Activated naive CD8-positive, alpha-beta T cell (primary cell): Measurements from ENCODE around the gene BCKDK.

Experiments
- H3K27ac Mint-ChIP-seq: one replicate; pipeline ENCODE4 v1.8.0; 2021; ENCODE audit warnings: mixed read lengths
- H3K27me3 Mint-ChIP-seq: one replicate; pipeline ENCODE4 v1.8.0; 2021; ENCODE audit warnings: mixed read lengths
- H3K36me3 Mint-ChIP-seq: one replicate; pipeline ENCODE4 v1.8.0; 2021; ENCODE audit warnings: mixed read lengths
- H3K4me1 Mint-ChIP-seq: one replicate; pipeline ENCODE4 v1.8.0; 2021; ENCODE audit warnings: low read depth, mixed read lengths
- H3K4me3 Mint-ChIP-seq: one replicate; pipeline ENCODE4 v1.8.0; 2021; ENCODE audit warnings: mild to moderate bottlenecking, mixed read lengths
- H3K9me3 Mint-ChIP-seq: one replicate; pipeline ENCODE4 v1.8.0; 2021; ENCODE audit warnings: low read depth, mixed read lengths

Gene BCKDK

DNA sequence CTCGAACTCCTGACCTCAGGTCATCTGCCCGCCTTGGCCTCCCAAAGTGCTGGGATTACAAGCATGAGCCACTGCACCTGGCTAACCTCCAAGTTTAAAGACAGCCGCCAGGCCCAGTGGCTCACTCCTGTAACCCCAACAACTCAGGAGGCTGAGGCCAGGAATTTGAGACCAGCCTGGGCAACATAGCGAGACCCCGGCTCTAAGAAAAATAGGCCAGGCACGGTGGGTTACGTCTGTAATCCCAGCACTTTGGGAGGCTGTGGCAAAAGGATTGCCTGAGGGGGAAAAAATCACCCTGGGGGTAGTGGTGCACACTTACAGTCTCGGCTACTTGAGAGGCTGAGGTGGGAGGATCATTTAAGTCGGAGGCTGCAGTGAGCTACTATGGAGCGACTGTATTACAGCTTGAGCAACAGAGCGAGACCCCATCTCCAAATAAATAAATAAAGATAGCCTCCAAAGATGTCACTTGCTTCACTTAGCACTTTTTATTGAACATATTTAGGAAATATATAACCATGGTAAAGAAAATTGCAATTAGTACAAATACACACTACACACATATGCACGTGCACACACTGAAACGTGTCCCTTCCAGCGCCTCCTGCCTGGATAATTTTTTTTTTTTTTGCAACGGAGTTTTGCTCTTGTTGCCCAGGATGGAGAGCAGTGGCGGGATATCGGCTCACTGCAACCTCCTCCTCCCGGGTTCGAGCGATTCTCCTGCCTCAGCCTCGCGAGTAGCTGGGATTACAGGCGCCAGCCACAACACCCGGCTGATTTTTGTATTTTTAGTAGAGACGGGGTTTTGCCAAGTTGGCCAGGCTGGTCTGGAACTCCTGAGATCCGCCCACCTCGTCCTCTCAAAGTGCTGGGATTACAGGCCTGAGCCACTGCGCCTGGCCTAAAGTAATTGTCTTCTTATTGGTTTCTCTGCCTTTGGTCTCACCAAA lies 1.4 kb upstream of the BCKDK start:
- peaks cover 18% of the 10 kb centered on the region for H3K4me1 Mint-ChIP-seq
- no peak overlapping the region for H3K27ac Mint-ChIP-seq

DNA sequence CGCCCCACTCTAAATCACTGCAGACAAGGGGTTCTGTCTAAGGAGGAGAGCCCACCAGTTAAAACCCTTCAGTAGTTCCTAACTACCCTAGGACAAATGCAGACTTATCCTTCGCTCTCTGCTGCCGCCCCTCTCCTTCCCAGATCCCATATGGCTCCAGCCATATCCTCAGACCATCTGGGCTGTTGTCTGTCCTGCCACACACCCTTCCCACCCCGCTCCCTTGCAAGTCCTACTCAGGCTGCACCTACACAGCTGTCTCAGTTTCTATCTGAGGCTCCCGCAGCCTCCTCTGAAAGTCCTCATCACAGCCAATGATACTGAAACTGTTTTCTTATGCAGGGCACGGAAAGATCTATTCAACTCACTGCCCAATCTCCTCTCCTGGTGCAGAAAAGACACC lies 720 bp upstream of the BCKDK start:
- H3K9me3 Mint-ChIP-seq: no peaks in the 10 kb centered on the region
- no peaks in the 10 kb centered on the region for H3K36me3 Mint-ChIP-seq
- H3K4me1 Mint-ChIP-seq: peaks cover 18% of the 10 kb centered on the region
- peak overlapping the region; percentile 93 for H3K27ac Mint-ChIP-seq
- H3K4me3 Mint-ChIP-seq: peak overlapping the region; percentile 88
- H3K27me3 Mint-ChIP-seq: no peaks in the 10 kb centered on the region

More for the DNA sequence above, 1.4 kb upstream of the BCKDK start:
- Mint-ChIP-seq H3K4me3 (peak overlapping the region; percentile 88), H3K36me3 (no peaks in the 10 kb centered on the region), H3K9me3 (no peaks in the 10 kb centered on the region), H3K27me3 (no peaks in the 10 kb centered on the region)

DNA sequence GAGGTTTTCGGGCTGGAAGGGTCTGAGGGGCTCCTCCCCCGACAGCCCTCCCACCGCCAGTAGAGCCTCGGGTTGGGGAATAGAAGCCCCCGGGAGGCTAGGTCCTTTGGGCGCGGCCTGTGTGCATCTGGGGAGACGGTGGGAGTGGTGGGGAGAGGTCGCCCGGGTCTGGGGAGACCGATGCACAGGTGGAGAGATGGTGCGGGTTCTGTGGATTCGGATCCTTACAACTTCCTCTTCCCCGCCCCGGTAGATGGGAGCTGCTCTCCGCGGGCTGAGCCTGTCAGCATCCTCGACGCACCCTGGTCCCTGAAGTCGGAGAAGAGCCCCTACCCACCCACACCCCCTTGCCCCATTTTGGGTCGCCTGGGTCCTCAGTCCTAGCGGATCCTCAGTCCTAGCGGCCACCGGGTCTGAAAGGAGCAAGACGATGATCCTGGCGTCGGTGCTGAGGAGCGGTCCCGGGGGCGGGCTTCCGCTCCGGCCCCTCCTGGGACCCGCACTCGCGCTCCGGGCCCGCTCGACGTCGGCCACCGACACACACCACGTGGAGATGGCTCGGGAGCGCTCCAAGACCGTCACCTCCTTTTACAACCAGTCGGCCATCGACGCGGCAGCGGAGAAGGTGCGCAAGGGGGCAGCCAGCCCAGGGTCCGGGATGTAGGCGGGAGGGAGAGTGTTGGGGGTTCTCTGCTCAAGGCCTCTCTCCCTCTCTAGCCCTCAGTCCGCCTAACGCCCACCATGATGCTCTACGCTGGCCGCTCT lies 790 bp downstream of the BCKDK start:
- H3K4me1 Mint-ChIP-seq: peaks cover 20% of the 10 kb centered on the region
- H3K36me3 Mint-ChIP-seq: no peaks in the 10 kb centered on the region
- H3K27ac Mint-ChIP-seq: peak overlapping the region; percentile 22

DNA sequence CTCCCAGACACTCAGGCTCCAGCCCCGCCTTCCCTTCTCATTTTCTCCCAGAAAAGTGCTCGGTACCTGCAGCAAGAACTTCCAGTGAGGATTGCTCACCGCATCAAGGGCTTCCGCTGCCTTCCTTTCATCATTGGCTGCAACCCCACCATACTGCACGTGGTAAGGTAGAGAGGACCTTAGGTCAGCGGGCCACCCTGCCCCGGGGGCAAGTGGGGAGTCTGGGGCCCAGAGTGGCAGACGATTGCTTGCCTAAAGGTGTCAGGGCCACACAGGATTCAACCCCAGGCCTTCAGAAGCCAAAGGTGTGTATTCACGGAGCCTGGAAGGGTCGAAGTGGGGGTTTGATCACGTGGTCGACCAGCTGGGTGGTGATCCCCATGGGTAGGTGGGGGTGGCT lies 1.4 kb downstream of the BCKDK start:
- no peaks in the 10 kb centered on the region for H3K27me3 Mint-ChIP-seq
- H3K4me1 Mint-ChIP-seq: peaks cover 20% of the 10 kb centered on the region
- H3K36me3 Mint-ChIP-seq: no peaks in the 10 kb centered on the region
- no peaks in the 10 kb centered on the region for H3K9me3 Mint-ChIP-seq
- H3K27ac Mint-ChIP-seq: peak overlapping the region; percentile 76
- peak overlapping the region; percentile 90 for H3K4me3 Mint-ChIP-seq

More for the DNA sequence above, 790 bp downstream of the BCKDK start:
- Mint-ChIP-seq H3K27me3 (no peaks in the 10 kb centered on the region), H3K9me3 (no peaks in the 10 kb centered on the region), H3K4me3 (peak overlapping the region; percentile 90)

DNA sequence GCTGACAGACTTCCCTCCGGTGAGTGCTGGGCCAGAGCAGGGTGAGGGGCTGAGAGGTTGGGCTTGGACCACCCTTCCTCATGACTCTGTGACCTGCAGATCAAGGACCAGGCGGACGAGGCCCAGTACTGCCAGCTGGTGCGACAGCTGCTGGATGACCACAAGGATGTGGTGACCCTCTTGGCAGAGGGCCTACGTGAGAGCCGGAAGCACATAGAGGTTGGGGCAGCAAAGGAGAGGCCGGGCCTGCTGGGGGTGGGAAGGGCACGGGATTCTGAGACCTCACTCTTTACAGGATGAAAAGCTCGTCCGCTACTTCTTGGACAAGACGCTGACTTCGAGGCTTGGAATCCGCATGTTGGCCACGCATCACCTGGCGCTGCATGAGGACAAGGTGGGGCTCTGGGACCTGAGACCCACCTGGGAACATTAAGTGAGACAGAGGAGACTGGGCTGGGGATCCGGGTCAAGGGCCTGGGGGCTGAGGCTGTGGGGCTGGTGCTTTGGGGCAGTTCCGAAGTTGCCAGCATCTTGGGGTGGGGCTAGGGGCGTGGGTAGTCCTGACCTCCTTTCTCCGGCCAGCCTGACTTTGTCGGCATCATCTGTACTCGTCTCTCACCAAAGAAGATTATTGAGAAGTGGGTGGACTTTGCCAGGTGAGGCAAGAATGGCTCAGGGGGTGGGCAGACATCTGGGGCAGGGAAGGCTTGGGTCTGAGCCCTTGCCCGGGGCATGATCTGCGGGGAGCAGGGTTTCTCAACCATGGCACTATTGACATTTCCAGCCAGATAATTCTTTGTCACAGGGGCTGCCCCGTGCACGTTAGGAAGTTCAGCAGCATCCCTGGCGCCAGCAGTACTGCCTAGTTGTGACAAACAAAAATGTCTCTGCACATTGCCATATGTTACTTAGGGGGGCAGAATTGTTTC lies 2.2 kb downstream of the BCKDK start:
- Mint-ChIP-seq H3K9me3 (no peaks in the 10 kb centered on the region), H3K4me1 (peaks cover 20% of the 10 kb centered on the region), H3K27ac (no peak overlapping the region), H3K4me3 (peak overlapping the region; percentile 40), H3K36me3 (no peaks in the 10 kb centered on the region), H3K27me3 (no peaks in the 10 kb centered on the region)

DNA sequence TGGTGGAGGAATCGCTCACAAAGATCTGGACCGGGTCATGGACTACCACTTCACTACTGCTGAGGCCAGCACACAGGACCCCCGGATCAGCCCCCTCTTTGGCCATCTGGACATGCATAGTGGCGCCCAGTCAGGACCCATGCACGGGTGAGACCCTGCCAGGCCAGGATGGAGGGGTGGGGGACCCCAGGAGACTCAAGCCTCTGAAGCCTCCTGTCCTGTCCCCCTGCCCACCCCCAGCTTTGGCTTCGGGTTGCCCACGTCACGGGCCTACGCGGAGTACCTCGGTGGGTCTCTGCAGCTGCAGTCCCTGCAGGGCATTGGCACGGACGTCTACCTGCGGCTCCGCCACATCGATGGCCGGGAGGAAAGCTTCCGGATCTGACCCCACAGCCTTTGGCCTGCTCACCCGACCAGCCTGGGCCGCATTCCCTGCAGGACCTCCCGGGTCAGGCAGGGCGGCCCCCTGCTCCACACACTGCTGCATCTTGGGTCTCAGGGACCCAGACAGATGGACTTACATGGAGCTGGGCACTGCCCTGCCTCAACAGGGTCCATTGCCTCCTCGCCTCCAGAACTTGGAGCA lies 3.8 kb downstream of the BCKDK start:
- Mint-ChIP-seq H3K4me3 (no peak overlapping the region), H3K36me3 (no peaks in the 10 kb centered on the region), H3K9me3 (no peaks in the 10 kb centered on the region), H3K4me1 (peaks cover 20% of the 10 kb centered on the region), H3K27me3 (no peaks in the 10 kb centered on the region), H3K27ac (no peak overlapping the region)

DNA sequence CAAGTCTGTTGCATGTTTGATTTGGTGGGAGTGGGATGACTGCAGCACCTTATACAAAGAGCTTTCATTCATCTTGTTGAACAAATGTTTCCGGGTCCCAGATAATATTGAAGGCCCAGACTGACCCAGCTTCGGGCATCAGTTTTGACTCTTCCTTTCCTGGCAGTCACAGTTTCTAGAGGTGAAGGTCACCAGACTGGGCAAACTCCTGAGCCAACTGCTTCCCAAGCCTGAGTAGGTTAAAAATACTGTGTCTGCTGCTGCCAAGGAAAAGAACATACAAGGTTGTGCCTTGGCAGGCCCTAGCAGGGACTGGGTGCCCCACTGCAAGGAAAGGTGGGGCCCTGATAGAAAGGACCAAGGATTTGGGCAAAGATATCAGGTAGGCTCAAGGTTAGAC lies 4.5 kb downstream of the BCKDK start:
- no peaks in the 10 kb centered on the region for H3K9me3 Mint-ChIP-seq
- H3K27me3 Mint-ChIP-seq: no peaks in the 10 kb centered on the region
- peaks cover 16% of the 10 kb centered on the region for H3K4me1 Mint-ChIP-seq
- no peak overlapping the region for H3K4me3 Mint-ChIP-seq
- H3K27ac Mint-ChIP-seq: no peak overlapping the region
- no peaks in the 10 kb centered on the region for H3K36me3 Mint-ChIP-seq

DNA sequence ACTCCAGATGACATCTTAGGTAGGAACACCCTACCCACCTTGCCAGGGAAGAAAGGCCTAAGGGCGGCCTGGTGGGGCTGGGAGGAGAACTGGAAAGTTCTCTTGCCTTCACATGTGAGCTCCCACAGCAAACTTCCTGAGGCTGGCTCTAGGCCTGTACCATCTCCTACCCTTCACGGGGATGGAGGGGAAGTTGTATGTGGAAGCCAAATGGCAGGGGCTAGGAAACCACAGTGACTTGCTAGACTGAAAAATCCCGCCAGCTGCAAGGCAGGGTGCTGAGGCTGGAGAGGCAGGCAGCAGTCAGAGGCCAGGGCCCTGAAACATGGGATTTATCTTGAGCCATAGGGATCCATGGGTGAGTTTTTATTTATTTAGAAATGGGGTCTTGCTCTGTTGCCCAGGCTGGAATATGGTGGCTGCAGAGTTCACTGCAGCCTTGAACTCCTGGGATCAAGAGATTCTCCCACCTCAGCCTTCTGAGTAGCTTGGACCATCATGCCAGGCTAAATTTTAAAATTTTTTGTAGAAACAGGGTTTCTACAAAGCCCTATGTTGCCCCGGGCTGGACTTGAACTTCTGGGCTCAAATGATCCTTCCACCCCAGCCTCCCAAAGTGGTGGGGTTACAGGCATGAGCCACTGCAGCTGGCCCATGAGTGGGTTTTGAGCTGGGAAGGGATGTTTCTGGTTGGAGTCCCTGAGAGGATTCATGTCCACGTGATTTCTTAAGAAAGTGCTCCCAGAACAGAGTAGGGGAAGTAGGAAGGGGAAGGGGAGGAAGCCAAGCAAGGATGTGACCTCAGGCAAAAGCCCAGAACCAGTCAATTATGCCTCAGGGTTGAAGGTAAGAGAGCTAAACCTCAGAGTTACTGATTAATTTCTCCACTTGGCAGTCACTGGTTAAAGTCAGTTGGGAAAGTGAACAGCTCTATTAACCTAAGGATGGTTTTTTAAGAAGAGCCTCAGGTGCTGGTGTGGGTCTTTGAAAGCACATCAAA lies 5.2 kb downstream of the BCKDK start:
- Mint-ChIP-seq H3K4me1 (peaks cover 17% of the 10 kb centered on the region), H3K4me3 (no peak overlapping the region), H3K36me3 (no peaks in the 10 kb centered on the region), H3K9me3 (no peaks in the 10 kb centered on the region), H3K27me3 (no peaks in the 10 kb centered on the region), H3K27ac (peak overlapping the region; percentile 58)

DNA sequence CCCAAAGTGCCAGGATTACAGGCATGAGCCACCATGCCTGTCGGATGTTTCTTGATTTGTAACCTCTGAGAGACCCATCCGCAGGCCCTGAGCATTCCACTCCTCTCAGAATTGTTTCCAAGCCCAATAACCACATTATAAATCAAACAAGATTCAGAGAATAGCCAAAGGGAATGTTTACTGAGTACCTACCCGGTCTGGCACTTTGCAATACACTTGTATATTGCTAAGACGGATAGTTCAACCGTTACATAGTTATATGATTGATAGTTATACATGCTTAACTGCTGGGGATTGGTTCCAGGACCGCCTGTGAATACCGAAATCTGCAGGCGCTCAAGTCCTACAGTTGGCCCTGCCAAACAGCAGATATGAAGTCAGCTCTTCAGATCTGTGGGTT lies 6.3 kb downstream of the BCKDK start:
- H3K4me3 Mint-ChIP-seq: no peak overlapping the region
- no peaks in the 10 kb centered on the region for H3K36me3 Mint-ChIP-seq
- peaks cover 23% of the 10 kb centered on the region for H3K4me1 Mint-ChIP-seq
- H3K27ac Mint-ChIP-seq: peak overlapping the region; percentile 7
- H3K27me3 Mint-ChIP-seq: no peaks in the 10 kb centered on the region
- H3K9me3 Mint-ChIP-seq: no peaks in the 10 kb centered on the region

DNA sequence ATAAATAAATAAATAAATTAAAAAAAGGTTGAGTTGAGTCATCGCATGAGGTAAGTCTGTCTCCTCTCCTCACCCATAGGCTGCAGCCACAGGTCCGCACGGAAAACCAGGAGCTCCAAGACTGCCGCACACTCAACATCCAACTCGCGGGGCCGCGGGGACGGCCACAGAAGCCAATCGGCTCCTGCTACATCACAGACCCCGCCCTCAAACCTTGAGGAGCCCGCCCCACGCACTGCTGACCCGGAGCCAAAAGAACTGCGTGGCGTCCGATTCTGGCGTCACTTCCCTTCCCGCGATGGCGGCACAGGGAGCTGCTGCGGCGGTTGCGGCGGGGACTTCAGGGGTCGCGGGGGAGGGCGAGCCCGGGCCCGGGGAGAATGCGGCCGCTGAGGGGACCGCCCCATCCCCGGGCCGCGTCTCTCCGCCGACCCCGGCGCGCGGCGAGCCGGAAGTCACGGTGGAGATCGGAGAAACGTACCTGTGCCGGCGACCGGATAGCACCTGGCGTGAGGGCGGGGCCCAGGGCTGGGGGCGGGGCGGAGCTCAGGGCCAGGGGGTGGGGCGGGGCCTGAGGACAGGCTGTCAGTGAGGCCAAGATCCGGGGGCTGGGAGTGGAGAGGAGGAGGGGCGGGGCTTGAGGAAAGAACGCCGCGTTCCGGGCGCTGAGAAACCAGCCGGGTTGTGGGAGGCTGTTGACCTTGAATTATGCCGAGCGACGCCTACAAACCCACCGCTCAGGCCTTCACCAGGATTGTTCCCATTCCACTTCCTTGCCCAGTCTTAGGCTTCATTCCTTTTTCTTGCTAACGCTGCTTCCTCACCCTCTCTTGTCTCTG lies 9.4 kb downstream of the BCKDK start, which contains the start of gene KAT8:
Gene KAT8 (plus strand): TSS at position 281 of the 839 bp plus-strand sequence. CDS start 18 bp downstream, at position 299.
- peak within 1 kb of the TSS; percentile 89 for H3K27ac Mint-ChIP-seq
- no peaks in the 10 kb centered on the region for H3K27me3 Mint-ChIP-seq
- no peaks in the 10 kb centered on the region for H3K36me3 Mint-ChIP-seq
- H3K9me3 Mint-ChIP-seq: no peaks in the 10 kb centered on the region
- H3K4me3 Mint-ChIP-seq: peak within 1 kb of the TSS; percentile 95
- peaks cover 20% of the 10 kb centered on the region for H3K4me1 Mint-ChIP-seq

DNA sequence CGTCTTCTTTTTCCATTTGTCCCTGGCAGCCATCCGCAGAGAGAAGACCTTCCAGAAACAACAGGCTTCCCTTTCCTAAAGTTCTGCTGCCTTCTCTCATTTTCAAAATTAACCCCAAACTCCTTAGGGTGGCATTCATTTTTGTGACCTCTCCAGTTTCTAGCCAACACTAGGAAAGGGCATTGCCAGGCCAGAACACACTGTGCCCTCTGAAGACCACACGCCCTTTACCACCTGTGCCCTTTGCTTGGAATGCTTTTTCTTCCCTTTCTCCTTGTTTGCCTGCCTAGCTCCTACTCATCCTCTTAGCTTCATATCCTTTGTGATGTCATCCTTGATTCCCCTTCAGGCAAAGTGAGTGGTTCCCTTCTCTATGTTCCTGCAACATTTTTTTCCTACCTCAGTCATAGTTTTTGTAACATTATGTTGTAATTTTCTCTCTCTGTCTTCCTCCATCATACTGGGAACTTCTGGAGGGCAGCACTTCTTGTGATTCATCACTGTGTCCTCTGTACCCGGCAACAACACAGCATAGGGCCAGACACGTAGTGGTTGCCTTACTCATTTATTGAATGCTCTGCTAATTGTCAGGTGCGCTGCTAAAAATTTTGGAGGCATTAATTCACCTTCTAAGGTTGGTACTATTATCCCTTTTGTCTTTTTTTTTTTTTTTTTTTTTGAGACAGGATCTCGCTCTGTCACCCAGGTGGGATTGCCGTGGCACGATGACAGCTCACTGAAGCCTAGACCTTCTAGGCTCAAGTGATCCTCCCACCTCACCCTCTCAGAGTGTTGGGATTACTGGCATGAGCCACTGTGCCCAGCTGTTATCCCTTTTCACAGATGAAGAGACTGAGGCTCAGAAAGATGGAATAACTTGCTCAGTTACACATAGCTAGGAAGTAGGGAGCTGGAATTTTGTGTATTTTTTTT lies 10.3 kb downstream of the BCKDK start:
- Mint-ChIP-seq H3K4me3 (peak overlapping the region; percentile 95), H3K27me3 (no peaks in the 10 kb centered on the region), H3K4me1 (peaks cover 20% of the 10 kb centered on the region), H3K36me3 (no peaks in the 10 kb centered on the region), H3K9me3 (no peaks in the 10 kb centered on the region), H3K27ac (peak overlapping the region; percentile 89)

DNA sequence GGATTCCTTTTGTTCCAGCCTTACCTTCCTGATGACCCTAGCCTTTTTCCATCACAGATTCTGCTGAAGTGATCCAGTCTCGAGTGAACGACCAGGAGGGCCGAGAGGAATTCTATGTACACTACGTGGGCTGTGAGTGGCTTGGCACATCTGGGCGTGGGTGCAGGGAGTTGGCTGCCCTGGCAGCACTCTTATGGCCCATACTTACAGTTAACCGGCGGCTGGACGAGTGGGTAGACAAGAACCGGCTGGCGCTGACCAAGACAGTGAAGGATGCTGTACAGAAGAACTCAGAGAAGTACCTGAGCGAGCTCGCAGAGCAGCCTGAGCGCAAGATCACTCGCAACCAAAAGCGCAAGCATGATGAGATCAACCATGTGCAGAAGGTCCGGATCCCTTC lies 11.9 kb downstream of the BCKDK start:
- H3K27ac Mint-ChIP-seq: no peak overlapping the region
- no peaks in the 10 kb centered on the region for H3K36me3 Mint-ChIP-seq

More for the DNA sequence above, 11.9 kb downstream of the BCKDK start:
- H3K27me3 Mint-ChIP-seq: no peaks in the 10 kb centered on the region
- no peaks in the 10 kb centered on the region for H3K9me3 Mint-ChIP-seq
- no peak overlapping the region for H3K4me3 Mint-ChIP-seq
- peaks cover 18% of the 10 kb centered on the region for H3K4me1 Mint-ChIP-seq
